GM23338 (cell line): Measurements from ENCODE around the gene CLOCK. TPM values are rescaled to one million over a fixed set of nuclear protein-coding genes. Genes with fewer than 3 reads are reported as not detected.

Experiments
- ATAC-seq: fragments of 200-7000 bp; cut with Tn5 transposase; 3 replicates; pipeline ENCODE4 v1.9.1; 2020
- DNase-seq: peaks from one replicate; pipeline ENCODE4 v3.0.0-alpha.2; 2015; ENCODE audit warnings: low spot score
- H2AFZ ChIP-seq: fragments of 200-600 bp; sonication (generic); 2 replicates; pipeline ENCODE4 v1.8.0; 2016; ENCODE audit warnings: antibody characterized with exemption, mild to moderate bottlenecking, moderate library complexity
- H3F3A ChIP-seq: fragments of 200-600 bp; sonication (generic); replicated peaks from 2 replicates; pipeline ENCODE4 v1.8.0; 2017; ENCODE audit warnings: antibody characterized with exemption, mixed run types, low read depth
- H3K27ac ChIP-seq: fragments of 200-600 bp; sonication (generic); 2 replicates; pipeline ENCODE4 v1.6.1; 2016; ENCODE audit warnings: low read depth
- H3K27me3 ChIP-seq: fragments of 200-600 bp; sonication (generic); 2 replicates; pipeline ENCODE4 v1.8.0; 2016; ENCODE audit warnings: mild to moderate bottlenecking, mixed run types, moderate library complexity; ENCODE audit not compliant: insufficient read depth
- H3K36me3 ChIP-seq: fragments of 200-600 bp; sonication (generic); 2 replicates; pipeline ENCODE4 v1.8.0; 2016; ENCODE audit warnings: mild to moderate bottlenecking; ENCODE audit not compliant: insufficient read depth
- H3K4me1 ChIP-seq: fragments of 200-600 bp; sonication (generic); 2 replicates; pipeline ENCODE4 v1.8.0; 2016; ENCODE audit warnings: mild to moderate bottlenecking, moderate library complexity; ENCODE audit not compliant: insufficient read depth
- H3K4me2 ChIP-seq: fragments of 200-600 bp; sonication (generic); 2 replicates; pipeline ENCODE4 v1.7.1; 2017; ENCODE audit warnings: mixed run types
- H3K4me3 ChIP-seq: fragments of 200-600 bp; sonication (generic); 2 replicates; pipeline ENCODE4 v1.6.1; 2016; ENCODE audit warnings: mixed run types
- H3K79me2 ChIP-seq: fragments of 200-600 bp; sonication (generic); replicated peaks from 2 replicates; pipeline ENCODE4 v1.8.0; 2017; ENCODE audit warnings: mild to moderate bottlenecking; ENCODE audit not compliant: insufficient read depth
- H3K9me2 ChIP-seq: fragments of 200-600 bp; sonication (generic); 2 replicates; pipeline ENCODE4 v1.8.0; 2017; ENCODE audit not compliant: insufficient read depth
- H4K20me1 ChIP-seq: fragments of 200-600 bp; sonication (generic); replicated peaks from 2 replicates; pipeline ENCODE4 v1.8.0; 2017; ENCODE audit warnings: mild to moderate bottlenecking; ENCODE audit not compliant: insufficient read depth
- H3K27ac Mint-ChIP-seq: 2 replicates; pipeline ENCODE4 v1.8.0; 2020; ENCODE audit warnings: inconsistent platforms, mild to moderate bottlenecking, moderate library complexity, mixed read lengths
- H3K27me3 Mint-ChIP-seq: 3 replicates; pipeline ENCODE4 v1.8.0; 2022; ENCODE audit warnings: low read depth, mild to moderate bottlenecking, moderate library complexity, mixed read lengths, inconsistent platforms; ENCODE audit not compliant: insufficient read depth, poor library complexity
- H3K36me3 Mint-ChIP-seq: 3 replicates; pipeline ENCODE4 v1.8.0; 2021; ENCODE audit warnings: low read depth, mild to moderate bottlenecking, inconsistent platforms, moderate library complexity, mixed read lengths
- H3K4me1 Mint-ChIP-seq: 3 replicates; pipeline ENCODE4 v1.8.0; 2020; ENCODE audit warnings: mild to moderate bottlenecking, inconsistent platforms, mixed read lengths
- H3K4me3 Mint-ChIP-seq: 3 replicates; pipeline ENCODE4 v1.8.0; 2021; ENCODE audit warnings: moderate library complexity, mild to moderate bottlenecking, inconsistent platforms, mixed read lengths
- H3K9me3 Mint-ChIP-seq: 3 replicates; pipeline ENCODE4 v1.8.0; 2020; ENCODE audit warnings: moderate library complexity, mild to moderate bottlenecking, inconsistent platforms, mixed read lengths
- CREB1 ChIP-seq: fragments of 250-450 bp; sonication (Bioruptor Pico); IDR thresholded peaks from 2 replicates; pipeline ENCODE4 v1.5.0; 2020; ENCODE audit warnings: low read depth, mild to moderate bottlenecking, moderate library complexity
- EZH2phosphoT487 ChIP-seq: fragments of 200-600 bp; sonication (generic); IDR thresholded peaks from one replicate; pipeline ENCODE4 v1.8.1; 2018; ENCODE audit warnings: antibody characterized with exemption; ENCODE audit not compliant: unreplicated experiment
- NANOG ChIP-seq: IDR thresholded peaks from 2 replicates; pipeline ENCODE4 v1.6.1; 2016; ENCODE audit warnings: antibody characterized with exemption, borderline replicate concordance
- POLR2AphosphoS5 ChIP-seq: IDR thresholded peaks from 2 replicates; pipeline ENCODE4 v1.6.1; 2016; ENCODE audit warnings: antibody characterized with exemption, low read depth
- REST ChIP-seq: IDR thresholded peaks from one replicate; pipeline ENCODE4 v1.6.1; 2018; ENCODE audit warnings: antibody characterized with exemption; ENCODE audit not compliant: unreplicated experiment
- STAT1 ChIP-seq: IDR thresholded peaks from one replicate; pipeline ENCODE4 v1.6.1; 2016; ENCODE audit warnings: antibody characterized with exemption; ENCODE audit not compliant: unreplicated experiment
- ZNF331 ChIP-seq: fragments of 250-450 bp; sonication (Bioruptor Pico); IDR thresholded peaks from 2 replicates; pipeline ENCODE4 v1.5.0; 2020; ENCODE audit warnings: low read depth, mild to moderate bottlenecking, moderate library complexity
- polyA plus RNA-seq: library from polyadenylated mRNA; unstranded; fragments of >200 nt; fragmentation: Nextera tagmentation; extraction: Ambion mirVana; gene quantifications from 2 replicates; pipeline ENCODE4 v1.2.1, GENCODE V29; 2016
- total RNA-seq: library from RNA; depleted of rRNA; stranded (reverse); fragments of >200 nt; shearing (Covaris generic); gene quantifications from 2 replicates; pipeline ENCODE4 v1.2.3, GENCODE V29; 2014
- TF ChIP-seq, protein P1 (sequence below): fragments of 250-450 bp; sonication (Bioruptor Pico); IDR thresholded peaks from 2 replicates; pipeline ENCODE4 v1.5.0; 2020; ENCODE audit warnings: mild to moderate bottlenecking, moderate library complexity

CLOCK gene
- total and polyA plus RNA-seq, 2 experiments from 2014 or later: 17.1 to 28.8 TPM

GRCh38 chr4:55380576-55380975 is 166.1 kb downstream of the CLOCK start:
- no peaks in the 10 kb centered on the region for H3K9me2 ChIP-seq
- no peaks in the 10 kb centered on the region for H4K20me1 ChIP-seq
- H3K27me3 Mint-ChIP-seq: peaks cover 4% of the 10 kb centered on the region
- H3K4me1 ChIP-seq: no peaks in the 10 kb centered on the region
- ATAC-seq (no peak), DNase-seq (no peak)
- H2AFZ ChIP-seq: no peak overlapping the region
- no peaks in the 10 kb centered on the region for H3K36me3 ChIP-seq
- H3K4me2 ChIP-seq: no peak overlapping the region
- H3F3A ChIP-seq: no peaks in the 10 kb centered on the region
- no peaks in the 10 kb centered on the region for H3K79me2 ChIP-seq
- no peaks in the 10 kb centered on the region for H3K27me3 ChIP-seq
- no peak overlapping the region for H3K27ac ChIP-seq
- H3K36me3 Mint-ChIP-seq: no peaks in the 10 kb centered on the region
- H3K4me3 Mint-ChIP-seq: no peak overlapping the region
- no peak overlapping the region for H3K4me3 ChIP-seq
- no peaks in the 10 kb centered on the region for H3K9me3 Mint-ChIP-seq
- H3K27ac Mint-ChIP-seq: no peak overlapping the region
- peaks cover 3% of the 10 kb centered on the region; the same call in 2 of the 3 replicates for H3K4me1 Mint-ChIP-seq
- TF ChIP-seq REST: no peak
- TF ChIP-seq, protein P1, sequence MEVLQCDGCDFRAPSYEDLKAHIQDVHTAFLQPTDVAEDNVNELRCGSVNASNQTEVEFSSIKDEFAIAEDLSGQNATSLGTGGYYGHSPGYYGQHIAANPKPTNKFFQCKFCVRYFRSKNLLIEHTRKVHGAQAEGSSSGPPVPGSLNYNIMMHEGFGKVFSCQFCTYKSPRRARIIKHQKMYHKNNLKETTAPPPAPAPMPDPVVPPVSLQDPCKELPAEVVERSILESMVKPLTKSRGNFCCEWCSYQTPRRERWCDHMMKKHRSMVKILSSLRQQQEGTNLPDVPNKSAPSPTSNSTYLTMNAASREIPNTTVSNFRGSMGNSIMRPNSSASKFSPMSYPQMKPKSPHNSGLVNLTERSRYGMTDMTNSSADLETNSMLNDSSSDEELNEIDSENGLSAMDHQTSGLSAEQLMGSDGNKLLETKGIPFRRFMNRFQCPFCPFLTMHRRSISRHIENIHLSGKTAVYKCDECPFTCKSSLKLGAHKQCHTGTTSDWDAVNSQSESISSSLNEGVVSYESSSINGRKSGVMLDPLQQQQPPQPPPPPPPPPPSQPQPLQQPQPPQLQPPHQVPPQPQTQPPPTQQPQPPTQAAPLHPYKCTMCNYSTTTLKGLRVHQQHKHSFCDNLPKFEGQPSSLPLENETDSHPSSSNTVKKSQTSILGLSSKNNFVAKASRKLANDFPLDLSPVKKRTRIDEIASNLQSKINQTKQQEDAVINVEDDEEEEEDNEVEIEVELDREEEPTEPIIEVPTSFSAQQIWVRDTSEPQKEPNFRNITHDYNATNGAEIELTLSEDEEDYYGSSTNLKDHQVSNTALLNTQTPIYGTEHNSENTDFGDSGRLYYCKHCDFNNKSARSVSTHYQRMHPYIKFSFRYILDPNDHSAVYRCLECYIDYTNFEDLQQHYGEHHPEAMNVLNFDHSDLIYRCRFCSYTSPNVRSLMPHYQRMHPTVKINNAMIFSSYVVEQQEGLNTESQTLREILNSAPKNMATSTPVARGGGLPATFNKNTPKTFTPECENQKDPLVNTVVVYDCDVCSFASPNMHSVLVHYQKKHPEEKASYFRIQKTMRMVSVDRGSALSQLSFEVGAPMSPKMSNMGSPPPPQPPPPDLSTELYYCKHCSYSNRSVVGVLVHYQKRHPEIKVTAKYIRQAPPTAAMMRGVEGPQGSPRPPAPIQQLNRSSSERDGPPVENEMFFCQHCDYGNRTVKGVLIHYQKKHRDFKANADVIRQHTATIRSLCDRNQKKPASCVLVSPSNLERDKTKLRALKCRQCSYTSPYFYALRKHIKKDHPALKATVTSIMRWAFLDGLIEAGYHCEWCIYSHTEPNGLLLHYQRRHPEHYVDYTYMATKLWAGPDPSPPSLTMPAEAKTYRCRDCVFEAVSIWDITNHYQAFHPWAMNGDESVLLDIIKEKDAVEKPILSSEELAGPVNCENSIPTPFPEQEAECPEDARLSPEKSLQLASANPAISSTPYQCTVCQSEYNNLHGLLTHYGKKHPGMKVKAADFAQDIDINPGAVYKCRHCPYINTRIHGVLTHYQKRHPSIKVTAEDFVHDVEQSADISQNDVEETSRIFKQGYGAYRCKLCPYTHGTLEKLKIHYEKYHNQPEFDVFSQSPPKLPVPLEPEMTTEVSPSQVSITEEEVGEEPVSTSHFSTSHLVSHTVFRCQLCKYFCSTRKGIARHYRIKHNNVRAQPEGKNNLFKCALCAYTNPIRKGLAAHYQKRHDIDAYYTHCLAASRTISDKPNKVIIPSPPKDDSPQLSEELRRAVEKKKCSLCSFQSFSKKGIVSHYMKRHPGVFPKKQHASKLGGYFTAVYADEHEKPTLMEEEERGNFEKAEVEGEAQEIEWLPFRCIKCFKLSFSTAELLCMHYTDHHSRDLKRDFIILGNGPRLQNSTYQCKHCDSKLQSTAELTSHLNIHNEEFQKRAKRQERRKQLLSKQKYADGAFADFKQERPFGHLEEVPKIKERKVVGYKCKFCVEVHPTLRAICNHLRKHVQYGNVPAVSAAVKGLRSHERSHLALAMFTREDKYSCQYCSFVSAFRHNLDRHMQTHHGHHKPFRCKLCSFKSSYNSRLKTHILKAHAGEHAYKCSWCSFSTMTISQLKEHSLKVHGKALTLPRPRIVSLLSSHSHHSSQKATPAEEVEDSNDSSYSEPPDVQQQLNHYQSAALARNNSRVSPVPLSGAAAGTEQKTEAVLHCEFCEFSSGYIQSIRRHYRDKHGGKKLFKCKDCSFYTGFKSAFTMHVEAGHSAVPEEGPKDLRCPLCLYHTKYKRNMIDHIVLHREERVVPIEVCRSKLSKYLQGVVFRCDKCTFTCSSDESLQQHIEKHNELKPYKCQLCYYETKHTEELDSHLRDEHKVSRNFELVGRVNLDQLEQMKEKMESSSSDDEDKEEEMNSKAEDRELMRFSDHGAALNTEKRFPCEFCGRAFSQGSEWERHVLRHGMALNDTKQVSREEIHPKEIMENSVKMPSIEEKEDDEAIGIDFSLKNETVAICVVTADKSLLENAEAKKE (CRISPR knock-in tag): no peak
- no peak for TF ChIP-seq EZH2phosphoT487
- no peak for TF ChIP-seq NANOG
- TF ChIP-seq CREB1 (CRISPR knock-in tag): no peak
- no peak for TF ChIP-seq ZNF331 (CRISPR knock-in tag)
- TF ChIP-seq STAT1: no peak
- no peak for TF ChIP-seq POLR2AphosphoS5
